A549 treated with CpdA at 1 μM for 4 hours (cell line): ENCODE measurements around the gene DCDC1. TPM values are rescaled to one million over a fixed set of nuclear protein-coding genes. Genes with fewer than 3 reads are reported as not detected.

Experiments
- total RNA-seq: library from RNA; stranded (reverse); fragments of 200-300 nt; extraction: Qiagen RNA extraction; gene quantifications from 5 replicates; pipeline ENCODE4 v1.2.3, GENCODE V29; 2022; ENCODE audit warnings: low read depth

The DCDC1 gene
- 0.30 to 0.64 TPM (median 0.49 TPM) in 5 replicates for total RNA-seq

DNA sequence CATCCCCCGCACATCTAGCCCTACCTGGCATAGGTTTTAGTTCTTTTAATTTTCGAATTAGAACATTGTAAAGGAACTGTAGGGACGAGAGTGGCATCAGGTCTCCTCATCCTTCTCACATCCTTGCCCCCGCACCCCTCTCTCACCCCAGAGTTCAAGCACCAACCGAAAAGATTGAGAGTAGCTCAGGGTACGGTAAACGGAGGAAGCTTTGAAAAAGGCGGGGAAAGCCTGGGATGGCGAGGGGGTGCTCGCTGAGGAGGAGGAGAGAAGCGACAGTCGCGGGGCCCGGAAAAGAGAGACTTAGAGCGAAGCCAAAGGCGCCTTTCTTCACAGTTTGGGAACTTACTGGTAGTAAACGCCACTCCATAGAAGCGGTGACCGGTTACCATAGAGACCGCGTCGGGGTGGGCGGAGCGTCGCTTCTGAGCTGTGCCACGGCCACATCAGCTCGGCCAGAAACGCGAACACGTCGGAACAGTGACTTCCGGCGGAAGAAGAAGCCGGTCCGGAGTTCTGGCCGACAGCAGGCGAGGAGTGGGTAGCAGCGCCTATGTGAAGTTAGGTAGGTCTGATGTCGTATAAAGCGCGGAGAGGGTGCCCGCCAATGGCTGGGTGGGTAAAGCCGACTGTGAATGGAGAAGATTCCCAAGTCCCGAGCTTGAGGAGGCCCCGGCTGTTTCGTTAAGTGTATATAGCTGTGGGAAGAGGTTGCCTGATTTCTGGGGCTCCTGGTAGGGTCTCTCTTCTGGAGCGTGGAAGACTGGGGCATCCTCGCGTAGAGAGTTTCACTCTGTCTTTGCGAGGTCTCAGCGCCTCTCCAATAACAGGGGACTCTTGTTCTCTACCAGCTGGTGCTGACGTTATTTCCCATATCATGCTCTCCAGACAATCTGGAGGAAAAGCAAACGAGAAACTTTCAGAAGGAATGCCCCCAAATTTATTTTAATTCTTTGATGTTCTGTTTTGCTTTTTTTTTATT lies at the start of gene DCDC1, which contains the start of gene DNAJC24:
TSS of gene DCDC1 (minus strand) at position 392 of the 982 bp plus-strand sequence. CDS start 41,459 bp downstream, outside the sequence.
TSS of gene DNAJC24 (plus strand) at position 513 of the 982 bp plus-strand sequence. CDS start 889 bp downstream, outside the sequence.

Other genes with a start within 250 kb of the DCDC1 start
- gene DNAJC24, start 121 bp upstream of the DCDC1 start, total RNA-seq, result 8.6 to 14.5 TPM (median 10.6 TPM) in 5 replicates
- 30.3 to 60.1 TPM (median 38.3 TPM) in 5 replicates for gene IMMP1L, start 139.9 kb upstream of the DCDC1 start, total RNA-seq
- 7.3 to 10.1 TPM (median 8.6 TPM) in 5 replicates for gene ELP4, start 140.0 kb upstream of the DCDC1 start, total RNA-seq